IMR-90 (cell line): ENCODE results near the gene AGFG1.
A peak's percentile ranks its signal among the peaks of the same experiment; 100 is the strongest.

Experiments used
- BHLHE40 ChIP-seq: fragments of 150-350 bp; IDR thresholded peaks from 2 replicates; pipeline ENCODE4 v1.6.1; 2016; ENCODE audit warnings: mild to moderate bottlenecking, low read depth, low read length
- CEBPB ChIP-seq: IDR thresholded peaks from 2 replicates; pipeline ENCODE4 v1.6.1; 2012; ENCODE audit warnings: low read depth, low read length, improper control_type of control experiment
- CHD1 ChIP-seq: IDR thresholded peaks from 2 replicates; pipeline ENCODE4 v1.6.1; 2012; ENCODE audit warnings: low read depth, low read length, improper control_type of control experiment
- CTCF ChIP-seq: conservative IDR thresholded peaks from 2 replicates; pipeline ENCODE4 v1.5.1; 2012; ENCODE audit warnings: mild to moderate bottlenecking, low read depth, low read length, improper control_type of control experiment
- FOS ChIP-seq: fragments of 150-350 bp; IDR thresholded peaks from 2 replicates; pipeline ENCODE4 v1.6.1; 2016; ENCODE audit warnings: low read depth, low read length
- MAFK ChIP-seq: IDR thresholded peaks from 2 replicates; pipeline ENCODE4 v1.6.1; 2012; ENCODE audit warnings: low read depth, low read length, improper control_type of control experiment
- MXI1 ChIP-seq: IDR thresholded peaks from 2 replicates; pipeline ENCODE4 v1.6.1; 2012; ENCODE audit warnings: low read depth, mild to moderate bottlenecking, low read length, moderate library complexity, borderline replicate concordance
- NFE2L2 ChIP-seq: fragments of 150-350 bp; IDR thresholded peaks from 2 replicates; pipeline ENCODE4 v1.6.1; 2016; ENCODE audit warnings: low read depth, mild to moderate bottlenecking, low read length
- POLR2A ChIP-seq: IDR thresholded peaks from 2 replicates; pipeline ENCODE4 v1.6.1; 2012; ENCODE audit warnings: mild to moderate bottlenecking, low read depth, low read length
- RAD21 ChIP-seq: IDR thresholded peaks from 2 replicates; pipeline ENCODE4 v1.6.1; 2012; ENCODE audit warnings: low read length, improper control_type of control experiment
- RCOR1 ChIP-seq: IDR thresholded peaks from 2 replicates; pipeline ENCODE4 v1.6.1; 2012; ENCODE audit warnings: mild to moderate bottlenecking, low read length, improper control_type of control experiment; ENCODE audit not compliant: insufficient replicate concordance
- RFX5 ChIP-seq: IDR thresholded peaks from 2 replicates; pipeline ENCODE4 v1.8.0; 2012; ENCODE audit warnings: low read depth, mild to moderate bottlenecking, low read length, moderate library complexity
- SMC3 ChIP-seq: fragments of 150-350 bp; IDR thresholded peaks from 2 replicates; pipeline ENCODE4 v1.6.1; 2016; ENCODE audit warnings: low read depth, mild to moderate bottlenecking, antibody characterized with exemption, low read length, moderate library complexity
- USF2 ChIP-seq: fragments of 150-350 bp; IDR thresholded peaks from 2 replicates; pipeline ENCODE4 v1.6.1; 2017; ENCODE audit warnings: mild to moderate bottlenecking, antibody characterized with exemption, low read length, low read depth

GRCh38 chr2:227439214-227439613 lies 32.7 kb upstream of the AGFG1 start:
- TF ChIP-seq CTCF (no peak), NFE2L2 (no peak), POLR2A (no peak), RFX5 (no peak), BHLHE40 (no peak), CEBPB (no peak), RAD21 (no peak), SMC3 (no peak), MAFK (no peak), USF2 (peak; percentile 13; the same call in 1 of the 2 replicates), RCOR1 (no peak), MXI1 (no peak), FOS (no peak), CHD1 (no peak)
